GM12878 (cell line): Measurements from ENCODE around the gene KRTAP5-6.

ENCODE experiments used
- BACH1 ChIP-seq: fragments of 450-650 bp; IDR thresholded peaks from 2 replicates; pipeline ENCODE4 v1.6.1; 2017; ENCODE audit warnings: mild to moderate bottlenecking, borderline replicate concordance
- CHD2 ChIP-seq: IDR thresholded peaks from 2 replicates; pipeline ENCODE4 v1.6.1; 2011; ENCODE audit warnings: low read depth, low read length, improper control_type of control experiment, borderline replicate concordance
- TAF1 ChIP-seq: IDR thresholded peaks from 2 replicates; pipeline ENCODE4 v1.6.1; 2011; ENCODE audit warnings: mild to moderate bottlenecking, low read depth, low read length, borderline replicate concordance
- TF ChIP-seq, protein P1 (sequence below), 3 experiments: IDR thresholded peaks in 2 of 3; conservative IDR thresholded peaks in 1 of 3; 2 replicates each; pipeline ENCODE4 v1.5.1; 2011; ENCODE audit warnings: low read depth in 3 of 3, low read length in 3 of 3, mild to moderate bottlenecking in 3 of 3, control low read depth in 2 of 3, moderate library complexity in 2 of 3, inconsistent platforms in 1 of 3, mixed read lengths in 1 of 3; ENCODE audit not compliant: control insufficient read depth in 2 of 3, insufficient read depth in 1 of 3; ENCODE audit errors: extremely low read depth in 1 of 3

DNA sequence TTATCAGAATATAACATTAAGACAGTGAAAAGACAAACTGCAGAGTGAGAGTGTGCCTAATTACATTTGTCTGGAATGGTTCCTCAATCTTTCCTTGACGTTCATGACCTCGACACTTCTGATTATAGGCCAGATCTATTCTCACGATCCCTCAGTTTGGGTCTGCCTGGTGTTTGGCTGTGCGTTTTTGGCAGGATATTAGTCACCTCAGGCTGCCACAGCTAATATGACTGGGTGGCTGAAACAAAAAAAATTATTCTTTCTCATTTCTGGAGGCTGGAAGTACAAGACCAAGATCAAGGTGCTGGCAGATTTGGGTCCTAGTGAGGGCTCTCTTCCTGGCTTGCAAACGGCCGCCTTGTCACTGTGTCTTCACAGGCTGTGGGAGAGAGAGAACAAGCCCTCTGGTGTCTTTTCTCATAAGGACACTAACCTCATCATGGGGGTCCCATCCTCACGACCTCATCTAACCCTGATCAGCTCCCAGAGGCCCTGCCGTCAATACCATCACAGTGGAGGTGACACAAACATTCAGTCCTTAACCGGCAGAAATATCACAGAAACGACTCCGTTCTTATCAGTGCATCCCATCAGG is 30.2 kb downstream of the KRTAP5-6 start:
- TF ChIP-seq CHD2, result no peak
- TF ChIP-seq, protein P1, sequence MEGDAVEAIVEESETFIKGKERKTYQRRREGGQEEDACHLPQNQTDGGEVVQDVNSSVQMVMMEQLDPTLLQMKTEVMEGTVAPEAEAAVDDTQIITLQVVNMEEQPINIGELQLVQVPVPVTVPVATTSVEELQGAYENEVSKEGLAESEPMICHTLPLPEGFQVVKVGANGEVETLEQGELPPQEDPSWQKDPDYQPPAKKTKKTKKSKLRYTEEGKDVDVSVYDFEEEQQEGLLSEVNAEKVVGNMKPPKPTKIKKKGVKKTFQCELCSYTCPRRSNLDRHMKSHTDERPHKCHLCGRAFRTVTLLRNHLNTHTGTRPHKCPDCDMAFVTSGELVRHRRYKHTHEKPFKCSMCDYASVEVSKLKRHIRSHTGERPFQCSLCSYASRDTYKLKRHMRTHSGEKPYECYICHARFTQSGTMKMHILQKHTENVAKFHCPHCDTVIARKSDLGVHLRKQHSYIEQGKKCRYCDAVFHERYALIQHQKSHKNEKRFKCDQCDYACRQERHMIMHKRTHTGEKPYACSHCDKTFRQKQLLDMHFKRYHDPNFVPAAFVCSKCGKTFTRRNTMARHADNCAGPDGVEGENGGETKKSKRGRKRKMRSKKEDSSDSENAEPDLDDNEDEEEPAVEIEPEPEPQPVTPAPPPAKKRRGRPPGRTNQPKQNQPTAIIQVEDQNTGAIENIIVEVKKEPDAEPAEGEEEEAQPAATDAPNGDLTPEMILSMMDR (IDR thresholded peaks at IDR 0.05 in 2 of 3, conservative IDR thresholded peaks at IDR 0.05 in 1 of 3; ENCODE audit: control insufficient read depth in 2 of 3, extremely low read depth in 1 of 3, insufficient read depth in 1 of 3, low read depth in 3 of 3, low read length in 3 of 3), result no peak
- no peak for TF ChIP-seq TAF1
- TF ChIP-seq BACH1, result no peak
